ENCODE results near the gene PTGDS.

The PTGDS gene

GRCh38 chr9:137013571-137013940, 36.3 kb downstream of the PTGDS start:
- Mint-ChIP-seq H3K4me1 (no peaks in the 10 kb centered on the region), H3K36me3 (ENCODE audit: low read depth) (peaks cover 8% of the 10 kb centered on the region), H3K27me3 (ENCODE audit: low read depth) (no peaks in the 10 kb centered on the region), H3K27ac (no peak overlapping the region), H3K4me3 (no peak overlapping the region), H3K9me3 (no peaks in the 10 kb centered on the region)
- no peak for TF ChIP-seq CTCF (IDR thresholded peaks at IDR 0.05; ENCODE audit: unreplicated experiment in 3 of 3)

- no peak for TF ChIP-seq CTCF (IDR thresholded peaks at IDR 0.05; ENCODE audit: unreplicated experiment in 3 of 3)
- Mint-ChIP-seq H3K4me3 (no peak overlapping the region), H3K4me1 (no peaks in the 10 kb centered on the region), H3K27ac (no peak overlapping the region), H3K36me3 (ENCODE audit: low read depth) (peaks cover 8% of the 10 kb centered on the region), H3K9me3 (no peaks in the 10 kb centered on the region), H3K27me3 (ENCODE audit: low read depth) (no peaks in the 10 kb centered on the region)
Observed at GRCh38 chr9:137014166-137014565, 36.9 kb downstream of the PTGDS start.

- Mint-ChIP-seq H3K27me3 (ENCODE audit: low read depth) (no peaks in the 10 kb centered on the region), H3K27ac (no peak overlapping the region), H3K4me1 (no peaks in the 10 kb centered on the region), H3K9me3 (no peaks in the 10 kb centered on the region), H3K4me3 (no peak overlapping the region), H3K36me3 (ENCODE audit: low read depth) (peaks cover 8% of the 10 kb centered on the region)
- no peak for TF ChIP-seq CTCF (IDR thresholded peaks at IDR 0.05; ENCODE audit: unreplicated experiment in 3 of 3)
Observed at GRCh38 chr9:137014776-137015539, 37.7 kb downstream of the PTGDS start.

GRCh38 chr9:137015540-137015930, 38.2 kb downstream of the PTGDS start:
- Mint-ChIP-seq H3K4me1 (no peaks in the 10 kb centered on the region), H3K4me3 (no peak overlapping the region), H3K27ac (no peak overlapping the region), H3K9me3 (no peaks in the 10 kb centered on the region), H3K36me3 (ENCODE audit: low read depth) (peaks cover 8% of the 10 kb centered on the region), H3K27me3 (ENCODE audit: low read depth) (no peaks in the 10 kb centered on the region)
- TF ChIP-seq CTCF (IDR thresholded peaks at IDR 0.05; ENCODE audit: unreplicated experiment in 3 of 3) = no peak

GRCh38 chr9:137015976-137016375, 38.7 kb downstream of the PTGDS start:
- Mint-ChIP-seq H3K4me3 (no peak overlapping the region), H3K4me1 (no peaks in the 10 kb centered on the region), H3K27ac (no peak overlapping the region), H3K36me3 (ENCODE audit: low read depth) (peaks cover 8% of the 10 kb centered on the region), H3K27me3 (ENCODE audit: low read depth) (no peaks in the 10 kb centered on the region), H3K9me3 (no peaks in the 10 kb centered on the region)
- no peak for TF ChIP-seq CTCF (IDR thresholded peaks at IDR 0.05; ENCODE audit: unreplicated experiment in 3 of 3)

GRCh38 chr9:137016436-137016835, 39.1 kb downstream of the PTGDS start:
- no peaks in the 10 kb centered on the region for H3K9me3 Mint-ChIP-seq
- no peak for TF ChIP-seq CTCF (IDR thresholded peaks at IDR 0.05; ENCODE audit: unreplicated experiment in 3 of 3)
- no peaks in the 10 kb centered on the region for H3K4me1 Mint-ChIP-seq
- no peak overlapping the region for H3K27ac Mint-ChIP-seq
- H3K4me3 Mint-ChIP-seq = no peak overlapping the region
- no peaks in the 10 kb centered on the region for H3K27me3 Mint-ChIP-seq (ENCODE audit: low read depth)
- H3K36me3 Mint-ChIP-seq (ENCODE audit: low read depth) = peaks cover 8% of the 10 kb centered on the region
